CD4-positive, alpha-beta T cell treated with Interleukin-6 at 100 ng/mL for 8 hours (primary cell): ENCODE measurements around the gene TMEM185A.
"Not testable (repeated sequence)": the region's sequence is repeated elsewhere in the genome, so short reads cannot be mapped to it uniquely, and the experiment has no call there.

Experiments used
- DNase-seq: peaks from one replicate; pipeline ENCODE4 v3.0.0-alpha.2; 2020; ENCODE audit warnings: mixed read lengths, low spot score

Gene TMEM185A

DNA sequence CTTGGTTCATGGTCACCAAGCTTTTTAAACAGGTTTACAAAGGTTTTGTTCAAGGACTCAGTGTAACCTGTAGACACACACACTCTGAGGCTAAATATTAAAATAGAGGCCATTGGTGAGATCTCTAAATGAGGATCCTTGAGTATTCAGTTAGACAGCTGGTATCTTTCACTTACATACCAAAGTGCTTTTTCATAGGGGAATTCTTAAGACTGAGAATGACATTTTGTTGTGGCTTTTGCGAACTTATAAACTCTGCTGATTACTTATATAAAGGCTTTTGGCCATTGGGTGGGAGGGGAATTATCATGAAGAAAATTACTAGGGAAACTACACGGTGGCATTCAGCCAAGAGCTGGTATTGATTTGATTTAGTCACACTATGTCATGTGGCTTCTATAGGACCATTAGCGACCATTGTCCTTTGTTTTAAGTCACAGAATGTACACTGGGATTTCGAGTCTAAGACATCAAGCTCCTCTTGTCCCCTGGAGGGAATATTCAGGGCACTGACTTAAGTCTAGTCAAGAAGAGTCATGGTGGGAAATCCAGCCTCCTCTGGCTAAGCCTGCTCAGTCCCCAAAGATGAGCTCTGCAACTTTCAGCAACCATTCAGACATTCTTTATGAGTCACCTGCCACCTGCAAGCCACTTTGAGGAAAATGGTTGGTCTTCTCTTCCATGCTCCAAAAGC lies 80.2 kb downstream of the TMEM185A start:
- DNase-seq, result not testable (repeated sequence)

DNA sequence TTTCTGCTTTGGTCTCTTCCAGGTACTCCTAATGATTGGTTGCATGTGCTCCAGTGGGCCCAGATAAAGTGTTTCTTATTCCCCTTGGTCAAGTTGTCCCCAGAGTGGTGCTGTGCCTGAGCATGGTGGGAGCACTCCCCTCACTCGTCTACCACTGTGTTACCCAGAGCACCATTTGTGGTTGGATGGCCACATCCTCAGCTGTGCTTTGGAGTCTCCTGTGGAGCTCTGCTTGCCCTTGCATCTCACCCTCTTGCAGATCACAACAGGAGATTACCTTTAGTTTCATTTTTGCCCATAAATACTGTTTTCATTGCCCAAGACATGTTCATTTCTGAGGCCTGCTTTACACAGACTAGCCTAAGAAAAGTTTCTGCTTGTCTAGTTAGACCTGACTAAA lies 81.1 kb downstream of the TMEM185A start:
- not testable (repeated sequence) for DNase-seq

DNA sequence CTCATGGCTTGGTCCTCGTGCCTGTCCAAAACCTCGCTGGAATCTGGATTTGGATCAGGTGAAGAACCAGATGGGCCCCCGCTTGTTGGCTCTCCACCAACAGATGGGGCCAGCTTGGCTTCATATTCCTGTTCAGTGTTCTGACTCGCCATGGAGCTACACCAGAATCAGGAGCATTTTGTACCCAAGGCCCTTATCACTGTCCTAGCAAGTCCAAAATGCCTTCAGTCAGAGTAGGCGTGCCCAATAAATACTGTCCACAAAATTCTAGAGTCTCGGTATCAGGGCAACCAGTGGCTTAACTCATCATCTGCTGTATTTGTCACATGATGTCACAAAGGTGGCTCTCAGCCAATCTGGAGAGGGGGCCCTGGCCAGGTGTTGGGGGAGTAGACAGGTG lies 81.9 kb downstream of the TMEM185A start, which contains the start of gene HSFX3:
Gene HSFX3 (minus strand): TSS at position 224 of the 400 bp plus-strand sequence. CDS start 72 bp downstream, at position 152.
- DNase-seq, result not testable (repeated sequence)

DNA sequence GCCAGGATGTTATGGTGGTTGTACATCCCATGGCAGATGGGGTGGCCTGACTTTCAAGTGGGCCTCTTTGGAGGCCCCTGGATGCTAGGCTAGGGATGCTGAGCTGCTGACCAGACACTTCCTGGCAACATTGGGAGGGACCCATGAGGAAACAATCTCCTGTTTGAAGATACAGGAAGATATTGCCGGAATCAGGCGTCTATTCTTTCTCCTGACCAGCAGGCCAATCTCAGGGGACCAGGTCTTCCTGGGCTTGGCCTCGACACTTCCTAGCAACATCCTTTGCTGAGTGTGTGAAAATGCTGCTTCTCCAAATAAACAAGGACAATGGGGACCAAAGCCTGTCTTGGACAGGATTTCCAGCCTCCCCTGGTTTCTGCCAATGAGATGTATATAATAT lies 83.8 kb downstream of the TMEM185A start:
- not testable (repeated sequence) for DNase-seq

DNA sequence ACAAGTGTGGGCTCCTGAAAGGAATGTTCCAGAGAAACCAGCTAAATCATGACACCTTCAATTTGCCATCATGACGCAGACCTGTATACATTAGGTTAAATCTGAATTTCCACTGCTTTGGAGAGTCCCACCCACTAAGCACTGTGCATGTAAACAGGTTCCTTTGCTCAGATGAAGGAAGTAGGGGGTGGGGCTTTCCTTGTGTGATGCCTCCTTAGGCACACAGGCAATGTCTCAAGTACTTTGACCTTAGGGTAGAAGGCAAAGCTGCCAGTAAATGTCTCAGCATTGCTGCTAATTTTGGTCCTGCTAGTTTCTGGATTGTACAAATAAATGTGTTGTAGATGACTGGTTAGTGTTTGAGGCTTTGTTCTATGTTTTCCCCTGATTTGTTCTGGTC lies 84.6 kb downstream of the TMEM185A start:
- not testable (repeated sequence) for DNase-seq
